ENCODE results near the gene WDR62. TPM values are rescaled to one million over a fixed set of nuclear protein-coding genes. Genes with fewer than 3 reads are reported as not detected.

WDR62 gene
- total RNA-seq, 1 donor from 2014 or later: 12.5 TPM

DNA sequence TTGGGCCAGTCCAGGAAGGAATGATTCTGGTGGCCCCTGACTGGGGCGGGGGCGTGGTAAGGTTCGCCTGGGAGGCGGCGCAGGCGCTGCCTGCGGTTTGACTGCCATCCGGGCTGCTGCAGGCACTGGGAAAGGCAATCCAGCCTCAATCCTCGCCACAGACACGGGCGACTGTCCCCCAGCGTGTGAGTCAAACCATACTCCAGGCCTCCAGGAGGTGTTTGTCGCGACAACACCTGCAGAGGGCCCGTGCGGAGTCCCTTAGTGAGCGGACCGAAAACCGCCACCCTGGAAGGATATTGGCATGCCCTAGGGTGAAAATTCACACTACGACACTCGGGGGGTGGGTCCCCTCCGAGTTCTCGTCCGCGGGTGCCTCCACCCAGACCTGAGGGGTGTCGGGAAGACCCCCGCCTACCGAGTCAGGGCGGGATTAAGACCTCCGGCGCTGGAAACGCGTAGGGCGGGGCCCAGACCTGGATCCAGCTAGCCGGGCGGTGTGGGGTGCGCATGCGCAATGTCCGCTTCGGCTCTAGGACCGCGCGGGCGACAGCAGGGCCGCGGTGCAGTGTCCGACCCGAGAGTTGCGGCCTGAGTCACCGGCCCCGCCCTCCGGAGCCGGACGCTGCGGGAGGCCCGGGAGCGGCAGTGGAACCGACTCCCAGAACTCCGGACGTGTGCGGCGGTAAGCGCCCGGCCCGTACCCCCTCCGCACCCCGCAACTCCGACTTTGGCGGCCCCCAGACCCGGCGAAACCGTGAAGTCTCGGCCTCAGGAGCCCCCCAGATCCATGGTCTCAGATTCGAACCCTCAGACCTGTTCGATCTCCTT lies 85.0 kb downstream of the WDR62 start, which contains the start of gene CAPNS1:
Gene CAPNS1, plus strand, starts transcription at position 594 of the 831 bp plus-strand sequence. CDS start 946 bp downstream, outside the sequence.
- H3K27me3 Mint-ChIP-seq: no peaks in the 10 kb centered on the region
- peak within 1 kb of the TSS; percentile 92 for H3K4me3 Mint-ChIP-seq
- peaks cover 9% of the 10 kb centered on the region for H3K4me1 Mint-ChIP-seq (ENCODE audit: unreplicated experiment)
- peaks cover 5% of the 10 kb centered on the region for H3K9me3 Mint-ChIP-seq
- H3K36me3 Mint-ChIP-seq: peaks cover 16% of the 10 kb centered on the region
- peak within 1 kb of the TSS; percentile 98 for H3K27ac Mint-ChIP-seq
- TF ChIP-seq, protein P1, sequence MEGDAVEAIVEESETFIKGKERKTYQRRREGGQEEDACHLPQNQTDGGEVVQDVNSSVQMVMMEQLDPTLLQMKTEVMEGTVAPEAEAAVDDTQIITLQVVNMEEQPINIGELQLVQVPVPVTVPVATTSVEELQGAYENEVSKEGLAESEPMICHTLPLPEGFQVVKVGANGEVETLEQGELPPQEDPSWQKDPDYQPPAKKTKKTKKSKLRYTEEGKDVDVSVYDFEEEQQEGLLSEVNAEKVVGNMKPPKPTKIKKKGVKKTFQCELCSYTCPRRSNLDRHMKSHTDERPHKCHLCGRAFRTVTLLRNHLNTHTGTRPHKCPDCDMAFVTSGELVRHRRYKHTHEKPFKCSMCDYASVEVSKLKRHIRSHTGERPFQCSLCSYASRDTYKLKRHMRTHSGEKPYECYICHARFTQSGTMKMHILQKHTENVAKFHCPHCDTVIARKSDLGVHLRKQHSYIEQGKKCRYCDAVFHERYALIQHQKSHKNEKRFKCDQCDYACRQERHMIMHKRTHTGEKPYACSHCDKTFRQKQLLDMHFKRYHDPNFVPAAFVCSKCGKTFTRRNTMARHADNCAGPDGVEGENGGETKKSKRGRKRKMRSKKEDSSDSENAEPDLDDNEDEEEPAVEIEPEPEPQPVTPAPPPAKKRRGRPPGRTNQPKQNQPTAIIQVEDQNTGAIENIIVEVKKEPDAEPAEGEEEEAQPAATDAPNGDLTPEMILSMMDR (conservative IDR thresholded peaks at IDR 0.05): peak; percentile 54
- DNase-seq (ENCODE audit: extremely low spot score, unreplicated experiment): peak; percentile 98

DNA sequence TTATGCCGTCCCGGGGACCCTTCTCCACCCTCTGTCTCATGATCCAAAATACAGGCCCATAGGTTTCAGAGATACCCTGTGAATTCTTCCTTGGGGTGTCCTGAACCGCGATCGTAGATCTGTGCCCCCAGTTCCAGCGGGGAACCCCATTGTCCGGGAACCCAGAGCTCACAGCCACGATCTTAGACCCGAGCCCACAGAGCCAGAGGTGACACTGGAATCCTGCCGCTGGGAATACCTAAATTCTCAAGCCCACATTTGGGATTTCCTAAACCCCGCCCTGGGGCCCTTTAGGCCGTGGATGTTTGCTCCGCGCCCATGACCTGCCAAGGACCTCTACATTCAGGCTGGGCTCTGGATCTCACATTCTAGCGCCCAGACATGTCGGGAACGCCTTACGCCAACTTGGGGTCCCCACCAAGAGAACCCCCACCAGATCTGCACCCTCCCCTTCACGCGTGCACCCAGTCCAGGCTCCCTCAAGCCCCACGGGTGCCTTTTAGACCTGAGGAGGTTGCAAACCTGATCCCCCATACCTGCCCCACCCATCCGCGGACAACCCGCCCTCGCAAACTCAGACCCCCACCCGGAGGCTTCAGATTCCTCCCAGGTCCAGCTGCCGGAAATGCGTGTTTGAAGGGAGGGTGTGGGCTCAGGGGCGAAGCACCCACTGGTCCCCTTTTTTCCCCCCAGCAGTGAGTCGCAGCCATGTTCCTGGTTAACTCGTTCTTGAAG lies 85.8 kb downstream of the WDR62 start:
- H3K27ac Mint-ChIP-seq: peak overlapping the region; percentile 98
- no peaks in the 10 kb centered on the region for H3K27me3 Mint-ChIP-seq
- no peak for DNase-seq (ENCODE audit: extremely low spot score, unreplicated experiment)
- H3K4me1 Mint-ChIP-seq (ENCODE audit: unreplicated experiment): peaks cover 9% of the 10 kb centered on the region
- H3K9me3 Mint-ChIP-seq: peaks cover 5% of the 10 kb centered on the region
- peak overlapping the region; percentile 92 for H3K4me3 Mint-ChIP-seq
- TF ChIP-seq, protein P1 (conservative IDR thresholded peaks at IDR 0.05): no peak
- peaks cover 16% of the 10 kb centered on the region for H3K36me3 Mint-ChIP-seq

DNA sequence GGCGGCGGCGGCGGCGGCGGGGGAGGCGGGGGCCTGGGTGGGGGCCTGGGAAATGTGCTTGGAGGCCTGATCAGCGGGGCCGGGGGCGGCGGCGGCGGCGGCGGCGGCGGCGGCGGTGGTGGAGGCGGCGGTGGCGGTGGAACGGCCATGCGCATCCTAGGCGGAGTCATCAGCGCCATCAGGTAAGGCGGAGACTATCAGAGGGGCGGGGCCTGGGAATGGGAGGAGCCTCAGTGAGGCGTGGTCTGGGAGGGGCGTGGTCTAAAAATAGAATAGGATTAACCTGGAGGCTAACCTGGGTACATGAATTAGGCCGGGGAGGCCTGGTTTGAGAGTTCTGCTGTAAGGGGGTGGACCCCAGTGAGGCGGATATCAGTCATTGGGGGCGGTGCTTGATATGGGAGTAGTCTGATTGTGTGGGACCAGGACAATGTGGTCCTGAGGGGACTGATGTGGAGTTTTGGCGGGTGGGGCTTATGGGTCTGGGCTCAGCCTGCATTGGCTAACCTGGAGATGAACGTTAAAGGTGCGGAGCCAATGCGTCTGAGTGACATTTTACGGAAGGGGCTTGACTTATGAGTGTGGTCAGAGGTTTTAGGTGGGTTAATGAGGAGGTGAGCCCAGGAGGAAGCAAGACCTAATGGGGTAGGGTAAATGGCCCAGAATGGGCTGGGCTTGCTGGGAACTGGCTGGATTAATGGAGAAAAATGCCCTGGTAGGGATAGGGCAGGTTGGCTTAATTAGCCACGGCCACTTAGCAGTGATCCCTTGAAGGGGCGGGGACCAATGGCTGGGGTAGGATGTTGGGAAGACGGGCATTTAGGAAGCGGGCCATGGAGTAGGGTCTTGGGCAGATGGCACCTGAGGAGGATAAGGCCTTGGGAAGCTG lies 86.6 kb downstream of the WDR62 start:
- Mint-ChIP-seq H3K36me3 (peaks cover 18% of the 10 kb centered on the region), H3K27ac (peak overlapping the region; percentile 98)
- peak; percentile 89 for DNase-seq (ENCODE audit: extremely low spot score, unreplicated experiment)

DNA sequence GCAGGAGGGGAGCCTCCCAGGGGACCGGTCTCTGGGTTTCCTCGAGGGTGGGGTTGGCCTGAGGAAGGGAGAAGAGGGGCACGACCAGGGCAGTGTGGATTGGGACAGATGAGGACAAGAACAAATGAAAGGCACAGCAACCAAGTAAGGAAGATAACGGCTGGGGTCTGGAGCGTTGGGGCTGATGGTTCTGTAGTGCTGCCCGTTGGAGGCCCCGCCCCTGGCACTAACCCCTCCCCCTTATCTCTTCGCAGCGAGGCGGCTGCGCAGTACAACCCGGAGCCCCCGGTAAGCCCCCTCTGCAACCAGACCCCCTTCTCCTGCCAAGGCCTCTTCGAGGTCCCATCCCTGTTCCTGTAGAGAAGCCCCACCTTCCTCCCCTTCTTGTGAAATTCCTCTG lies 87.3 kb downstream of the WDR62 start:
- no peaks in the 10 kb centered on the region for H3K27me3 Mint-ChIP-seq
- no peak for DNase-seq (ENCODE audit: extremely low spot score, unreplicated experiment)
- peaks cover 5% of the 10 kb centered on the region for H3K9me3 Mint-ChIP-seq
- H3K36me3 Mint-ChIP-seq: peaks cover 24% of the 10 kb centered on the region
- TF ChIP-seq, protein P1 (conservative IDR thresholded peaks at IDR 0.05): no peak
- H3K27ac Mint-ChIP-seq: no peak overlapping the region
- H3K4me3 Mint-ChIP-seq: peak overlapping the region; percentile 92
- H3K4me1 Mint-ChIP-seq (ENCODE audit: unreplicated experiment): peaks cover 9% of the 10 kb centered on the region

More for the DNA sequence above, 86.6 kb downstream of the WDR62 start:
- Mint-ChIP-seq H3K4me1 (ENCODE audit: unreplicated experiment) (peaks cover 9% of the 10 kb centered on the region), H3K9me3 (peaks cover 5% of the 10 kb centered on the region), H3K4me3 (peak overlapping the region; percentile 92), H3K27me3 (no peaks in the 10 kb centered on the region)
- TF ChIP-seq, protein P1 (conservative IDR thresholded peaks at IDR 0.05): no peak

DNA sequence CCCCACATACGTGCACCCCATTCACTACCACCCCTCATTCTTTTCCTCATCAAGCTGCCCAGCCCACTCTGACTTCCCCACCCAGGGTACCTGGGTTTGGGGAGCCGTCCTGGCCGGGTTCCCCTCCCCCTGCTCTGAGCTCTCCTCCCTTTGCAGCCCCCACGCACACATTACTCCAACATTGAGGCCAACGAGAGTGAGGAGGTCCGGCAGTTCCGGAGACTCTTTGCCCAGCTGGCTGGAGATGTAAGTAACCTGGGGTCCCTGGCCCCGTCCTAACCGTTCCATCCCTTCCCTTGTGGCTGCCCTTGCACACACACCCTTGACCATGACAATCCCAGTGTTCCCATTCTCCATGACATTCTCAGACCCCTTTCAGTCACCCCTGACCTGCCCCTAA lies 87.8 kb downstream of the WDR62 start:
- peak overlapping the region; percentile 56 for H3K27ac Mint-ChIP-seq
- H3K27me3 Mint-ChIP-seq: no peaks in the 10 kb centered on the region
- H3K4me3 Mint-ChIP-seq: peak overlapping the region; percentile 68
- H3K36me3 Mint-ChIP-seq: peaks cover 25% of the 10 kb centered on the region
- peaks cover 9% of the 10 kb centered on the region for H3K4me1 Mint-ChIP-seq (ENCODE audit: unreplicated experiment)
- no peak for DNase-seq (ENCODE audit: extremely low spot score, unreplicated experiment)
- peaks cover 5% of the 10 kb centered on the region for H3K9me3 Mint-ChIP-seq
- TF ChIP-seq, protein P1 (conservative IDR thresholded peaks at IDR 0.05): no peak

All from type B pancreatic cell (in vitro differentiated cells).